Natural killer cell (primary cell): ENCODE data around the gene PDE4D. TPM values are rescaled to one million over a fixed set of nuclear protein-coding genes. Genes with fewer than 3 reads are reported as not detected.

Experiments
- ATAC-seq, 3 donors: fragments of 150-1000 bp in 2 of 3; fragments of 200-7000 bp in 1 of 3; cut with Tn5 transposase; 1 replicate in 1 of 3; 2 replicates in 2 of 3; pipeline ENCODE4 v1.10.0; 2021; ENCODE audit warnings: mild to moderate bottlenecking in 2 of 3, moderate library complexity in 2 of 3
- DNase-seq, 2 donors: peaks; one replicate each; pipeline versions ENCODE4 v3.0.0 to v3.0.0-alpha.2; 2013 to 2021; ENCODE audit warnings: mixed read lengths in 1 of 2
- H3K27ac ChIP-seq: one replicate; pipeline ENCODE4 v1.5.1; 2013; ENCODE audit warnings: mild to moderate bottlenecking, low read length
- H3K27me3 ChIP-seq: one replicate; pipeline ENCODE4 v1.6.1; 2013; ENCODE audit warnings: low read length; ENCODE audit not compliant: control insufficient read depth, insufficient read depth
- H3K36me3 ChIP-seq: one replicate; pipeline ENCODE4 v1.6.1; 2013; ENCODE audit warnings: low read length; ENCODE audit not compliant: control insufficient read depth, insufficient read depth
- H3K4me1 ChIP-seq: one replicate; pipeline ENCODE4 v1.6.1; 2013; ENCODE audit warnings: low read length; ENCODE audit not compliant: control insufficient read depth, insufficient read depth
- H3K4me3 ChIP-seq: one replicate; pipeline ENCODE4 v1.5.1; 2013; ENCODE audit warnings: low read length
- H3K9me3 ChIP-seq: one replicate; pipeline ENCODE4 v1.6.1; 2013; ENCODE audit warnings: low read length; ENCODE audit not compliant: control insufficient read depth, insufficient read depth
- H3K27ac Mint-ChIP-seq, 2 donors: one replicate each; pipeline ENCODE4 v1.8.0; 2022; ENCODE audit warnings: mild to moderate bottlenecking in 2 of 2, mixed read lengths in 2 of 2, moderate library complexity in 1 of 2
- H3K27me3 Mint-ChIP-seq, 2 donors: one replicate each; pipeline ENCODE4 v1.8.0; 2022; ENCODE audit warnings: low read depth in 2 of 2, mixed read lengths in 2 of 2
- H3K36me3 Mint-ChIP-seq: one replicate; pipeline ENCODE4 v1.8.0; 2022; ENCODE audit warnings: mixed read lengths
- H3K4me1 Mint-ChIP-seq, 2 donors: one replicate each; pipeline ENCODE4 v1.8.0; 2022; ENCODE audit warnings: mixed read lengths in 2 of 2
- H3K4me3 Mint-ChIP-seq: one replicate; pipeline ENCODE4 v1.8.0; 2022; ENCODE audit warnings: mild to moderate bottlenecking, moderate library complexity, mixed read lengths
- H3K9me3 Mint-ChIP-seq, 2 donors: one replicate each; pipeline ENCODE4 v1.8.0; 2022; ENCODE audit warnings: mixed read lengths in 2 of 2
- CTCF ChIP-seq: fragments of 200-600 bp; IDR thresholded peaks from one replicate; pipeline ENCODE4 v1.8.0; 2022; ENCODE audit warnings: antibody characterized with exemption
- WGBS: methylation state at CpG from one replicate; pipeline ENCODE4 v1.1.7; 2013; ENCODE audit warnings: missing lambda C conversion rate; ENCODE audit not compliant: insufficient coverage; 5-methylcytosine and 5-hydroxymethylcytosine counted together
- intact Hi-C: fragments of 100-400 bp; cut with micrococcal nuclease; formaldehyde crosslinking; loops from one replicate; pipeline ENCODE4 v1.14.2; 2022
- total RNA-seq, 4 donors: library from RNA; stranded (reverse); fragments of 120-200 nt in 1 of 4; gene quantifications; one replicate each; pipeline versions ENCODE4 v1.2.3 to v1.2.4, GENCODE V29; 2013 to 2022

The PDE4D gene
- total RNA-seq, 3 donors from 2014 or later (not counting 1 experiment from before 2014, with no cell fraction given) = 109 to 170 (median 116) TPM

- Histone ChIP-seq H3K27me3 (no peaks in the 10 kb centered on the region), H3K36me3 (no peaks in the 10 kb centered on the region), H3K9me3 (no peaks in the 10 kb centered on the region), H3K4me3 (no peak overlapping the region), H3K4me1 (no peaks in the 10 kb centered on the region), H3K27ac (no peak overlapping the region)
- H3K27ac Mint-ChIP-seq = no peak overlapping the region
- H3K4me3 Mint-ChIP-seq = no peak overlapping the region
- no peak for DNase-seq
- intact Hi-C loops = no loop called here
- peaks cover 3 to 15% of the 10 kb centered on the region in 2 donors for H3K27me3 Mint-ChIP-seq
- H3K4me1 Mint-ChIP-seq = no peaks in the 10 kb centered on the region
- WGBS = no CpG with 5 or more reads among the region's 3 CpGs
- no peaks in the 10 kb centered on the region for H3K9me3 Mint-ChIP-seq
- ATAC-seq = no peak
- TF ChIP-seq CTCF = no peak
- H3K36me3 Mint-ChIP-seq = no peaks in the 10 kb centered on the region
Measured at GRCh38 chr5:59729357-59729756, 164.2 kb downstream of the PDE4D start.

- intact Hi-C loops = no loop called here
- Histone ChIP-seq H3K27ac (no peak overlapping the region), H3K4me3 (no peak overlapping the region), H3K27me3 (no peaks in the 10 kb centered on the region), H3K9me3 (no peaks in the 10 kb centered on the region), H3K36me3 (no peaks in the 10 kb centered on the region), H3K4me1 (no peaks in the 10 kb centered on the region)
- no peak overlapping the region for H3K4me3 Mint-ChIP-seq
- DNase-seq = no peak
- H3K4me1 Mint-ChIP-seq = no peaks in the 10 kb centered on the region
- TF ChIP-seq CTCF = no peak
- H3K27ac Mint-ChIP-seq = no peak overlapping the region
- no peaks in the 10 kb centered on the region for H3K9me3 Mint-ChIP-seq
- ATAC-seq = no peak
- H3K36me3 Mint-ChIP-seq = no peaks in the 10 kb centered on the region
- WGBS = 70% methylated on average over 1 of the region's 1 CpG
- peaks cover 3 to 14% of the 10 kb centered on the region in 2 donors for H3K27me3 Mint-ChIP-seq
Measured at GRCh38 chr5:59728356-59728755, 165.2 kb downstream of the PDE4D start.

- Histone ChIP-seq H3K4me1 (no peaks in the 10 kb centered on the region), H3K27ac (no peak overlapping the region), H3K36me3 (no peaks in the 10 kb centered on the region), H3K27me3 (no peaks in the 10 kb centered on the region), H3K4me3 (no peak overlapping the region), H3K9me3 (no peaks in the 10 kb centered on the region)
- Mint-ChIP-seq H3K27ac (no peak overlapping the region), H3K9me3 (no peaks in the 10 kb centered on the region), H3K36me3 (no peaks in the 10 kb centered on the region), H3K4me3 (no peak overlapping the region), H3K4me1 (no peaks in the 10 kb centered on the region), H3K27me3 (peaks cover 2 to 3% of the 10 kb centered on the region in 2 donors)
- WGBS = 86% methylated on average over 1 of the region's 2 CpGs
- intact Hi-C loops = no loop called here
- DNase-seq (no peak), ATAC-seq (no peak)
- TF ChIP-seq CTCF = no peak
Measured at GRCh38 chr5:59727186-59727585, 166.3 kb downstream of the PDE4D start.

- WGBS = no CpG with 5 or more reads among the region's 1 CpG
Measured at GRCh38 chr5:59725392-59725767, 168.1 kb downstream of the PDE4D start.

More at GRCh38 chr5:59725392-59725767, 168.1 kb downstream of the PDE4D start:
- H3K4me3 ChIP-seq = no peak overlapping the region
- DNase-seq (no peak), ATAC-seq (no peak)
- H3K36me3 ChIP-seq = no peaks in the 10 kb centered on the region
- no peaks in the 10 kb centered on the region for H3K4me1 ChIP-seq
- no peaks in the 10 kb centered on the region for H3K9me3 ChIP-seq
- Mint-ChIP-seq H3K36me3 (no peaks in the 10 kb centered on the region), H3K4me1 (no peaks in the 10 kb centered on the region), H3K27me3 (peaks cover 0 to 3% of the 10 kb centered on the region in 2 donors), H3K9me3 (no peaks in the 10 kb centered on the region), H3K27ac (no peak overlapping the region), H3K4me3 (no peak overlapping the region)
- H3K27me3 ChIP-seq = no peaks in the 10 kb centered on the region
- no peak for TF ChIP-seq CTCF
- intact Hi-C loops = no loop called here
- no peak overlapping the region for H3K27ac ChIP-seq
